Gastrocnemius medialis (tissue), 4 donors: Measurements from ENCODE around the gene STAC2. TPM values are rescaled to one million over a fixed set of nuclear protein-coding genes. Genes with fewer than 3 reads are reported as not detected.

Experiments
- ATAC-seq, 2 donors: fragments of 150-250 bp; one replicate each; pipeline ENCODE4 v1.9.1; 2016
- DNase-seq, 2 donors: peaks; one replicate each; pipeline ENCODE4 v3.0.0-alpha.2; 2019
- H3K27ac ChIP-seq, 4 donors: fragments of 200-600 bp; sonication (generic); 1 replicate in 1 of 4; 2 replicates in 3 of 4; pipeline ENCODE4 v1.5.1; 2016 to 2018; ENCODE audit warnings: mild to moderate bottlenecking in 2 of 4, moderate library complexity in 1 of 4
- H3K27me3 ChIP-seq, 3 donors: fragments of 200-600 bp; sonication (generic) in 2 of 3; 1 replicate in 1 of 3; 2 replicates in 2 of 3; pipeline versions ENCODE4 v1.5.1 to v1.6.0; 2016 to 2019; ENCODE audit warnings: mild to moderate bottlenecking in 1 of 3, moderate library complexity in 1 of 3
- H3K36me3 ChIP-seq, 2 donors: fragments of 200-600 bp; sonication (generic) in 1 of 2; one replicate each; pipeline ENCODE4 v1.5.1; 2017 to 2018
- H3K4me1 ChIP-seq, 2 donors: fragments of 200-600 bp; sonication (generic) in 1 of 2; one replicate each; pipeline ENCODE4 v1.5.1; 2016 to 2017; ENCODE audit warnings: mild to moderate bottlenecking in 2 of 2
- H3K4me3 ChIP-seq, 4 donors: fragments of 200-600 bp; sonication (generic) in 3 of 4; 1 replicate in 1 of 4; 2 replicates in 3 of 4; pipeline ENCODE4 v1.5.1; 2016 to 2019; ENCODE audit warnings: mild to moderate bottlenecking in 2 of 4
- H3K9me3 ChIP-seq, 3 donors: fragments of 200-600 bp; sonication (generic) in 2 of 3; 1 replicate in 1 of 3; 2 replicates in 2 of 3; pipeline ENCODE4 v1.5.1; 2016 to 2019
- CTCF ChIP-seq, 5 experiments: fragments of 450-650 bp in 3 of 5; fragments of 200-600 bp in 2 of 5; sonication (generic) in 2 of 5; IDR thresholded peaks in 4 of 5; conservative IDR thresholded peaks in 1 of 5; 1 replicate in 4 of 5; 2 replicates in 1 of 5; pipeline ENCODE4 v1.5.1; 2016 to 2019; ENCODE audit warnings: antibody characterized with exemption in 5 of 5, mild to moderate bottlenecking in 3 of 5, moderate library complexity in 3 of 5
- POLR2A ChIP-seq, 2 donors: fragments of 450-650 bp; IDR thresholded peaks; one replicate each; pipeline ENCODE4 v1.6.1; 2017; ENCODE audit warnings: antibody characterized with exemption in 2 of 2, mild to moderate bottlenecking in 2 of 2, moderate library complexity in 2 of 2
- in situ Hi-C, 4 donors: fragments of 200-750 bp; cut with MboI; loops; one replicate each; pipeline versions ENCODE4 v1.15.0 to v1.8.0; 2017; ENCODE audit warnings: low sequenced_read_pairs in 4 of 4
- intact Hi-C: fragments of 100-400 bp; cut with DNase I; formaldehyde crosslinking; loops from one replicate; pipeline ENCODE4 v1.15.1; 2023; ENCODE audit warnings: low total_unique reads
- total RNA-seq, 4 donors: library from RNA; depleted of rRNA; stranded (reverse); fragments of >200 nt; gene quantifications; one replicate each; pipeline versions ENCODE4 v1.1.0 to v1.2.3, GENCODE V29; 2016

STAC2 gene
- total RNA-seq, 4 donors from 2014 or later = not detected

GRCh38 chr17:39198186-39198566, 27.6 kb downstream of the STAC2 start:
- Histone ChIP-seq H3K4me1 (peaks cover 56% of the 10 kb centered on the region in 2 donors), H3K36me3 (peaks cover 0 to 22% of the 10 kb centered on the region in 2 donors), H3K27ac (peak overlapping the region; percentile 87 to 99 (median 94)), H3K4me3 (peak overlapping the region in 3 of 4 donors; percentile 81 to 95 (median 93)), H3K9me3 (no peaks in the 10 kb centered on the region), H3K27me3 (no peaks in the 10 kb centered on the region)
- ATAC-seq (no peak), DNase-seq (no peak)
- intact Hi-C loops (loop anchor here (10.0 kb wide), 2 partner anchors 467 to 1147 kb away; partner anchors contain the start of genes PNMT and TCAP), in situ Hi-C loops (no loop called here)
- TF ChIP-seq POLR2A (IDR thresholded peaks at IDR 0.05) (no peak), CTCF (IDR thresholded peaks at IDR 0.05 in 4 of 5, conservative IDR thresholded peaks at IDR 0.05 in 1 of 5) (no peak)

- Histone ChIP-seq H3K4me3 (peak within 1 kb of the TSS; percentile 62 to 95 (median 87)), H3K36me3 (peaks cover 0 to 16% of the 10 kb centered on the region in 2 donors), H3K9me3 (no peaks in the 10 kb centered on the region), H3K27me3 (no peaks in the 10 kb centered on the region), H3K4me1 (peaks cover 58 to 62% of the 10 kb centered on the region in 2 donors), H3K27ac (peak within 1 kb of the TSS; percentile 87 to 99 (median 94))
- DNase-seq (peak; percentile 60 to 61), ATAC-seq (no peak)
- peak; percentile 78 to 83 for TF ChIP-seq POLR2A (IDR thresholded peaks at IDR 0.05)
- no peak for TF ChIP-seq CTCF (IDR thresholded peaks at IDR 0.05 in 4 of 5, conservative IDR thresholded peaks at IDR 0.05 in 1 of 5)
- in situ Hi-C loops = no loop called here
- intact Hi-C loops = loop anchor here (10.0 kb wide), 2 partner anchors 467 to 1147 kb away; partner anchors contain the start of genes PNMT and TCAP
These were observed 28.2 kb downstream of the STAC2 start, which contains the start of gene CACNB1 for GRCh38 chr17:39197380-39198185. TSS of gene CACNB1 (minus strand) at chr17:39197669. CDS start at chr17:39197495, 174 bp downstream.

GRCh38 chr17:39196808-39197291, 28.9 kb downstream of the STAC2 start:
- peak overlapping the region; percentile 62 to 95 (median 87) for H3K4me3 ChIP-seq
- TF ChIP-seq POLR2A (IDR thresholded peaks at IDR 0.05) (no peak), CTCF (IDR thresholded peaks at IDR 0.05 in 4 of 5, conservative IDR thresholded peaks at IDR 0.05 in 1 of 5) (no peak)
- H3K36me3 ChIP-seq = peaks cover 0 to 9% of the 10 kb centered on the region in 2 donors
- in situ Hi-C loops = no loop called here
- peak; percentile 72 to 85 for DNase-seq
- intact Hi-C loops = loop anchor here (10.0 kb wide), 2 partner anchors 468 to 1148 kb away; partner anchors contain the start of genes PNMT and TCAP
- no peaks in the 10 kb centered on the region for H3K27me3 ChIP-seq
- peak overlapping the region; percentile 87 to 99 (median 94) for H3K27ac ChIP-seq
- ATAC-seq = peak; percentile 5 to 6
- peaks cover 61 to 67% of the 10 kb centered on the region in 2 donors for H3K4me1 ChIP-seq
- H3K9me3 ChIP-seq = no peaks in the 10 kb centered on the region

GRCh38 chr17:39196241-39196807, 29.4 kb downstream of the STAC2 start:
- ATAC-seq (peak; percentile 17 to 26), DNase-seq (peak; percentile 71 to 91)
- in situ Hi-C loops (no loop called here), intact Hi-C loops (loop anchor here (10.0 kb wide), 2 partner anchors 468 to 1148 kb away; partner anchors contain the start of genes PNMT and TCAP)
- peak overlapping the region; percentile 87 to 99 (median 94) for H3K27ac ChIP-seq
- H3K27me3 ChIP-seq = no peaks in the 10 kb centered on the region
- H3K4me3 ChIP-seq = peak overlapping the region; percentile 62 to 95 (median 87)
- H3K4me1 ChIP-seq = peaks cover 59 to 66% of the 10 kb centered on the region in 2 donors
- H3K9me3 ChIP-seq = no peaks in the 10 kb centered on the region
- TF ChIP-seq POLR2A (IDR thresholded peaks at IDR 0.05) (peak; percentile 71 to 75), CTCF (IDR thresholded peaks at IDR 0.05 in 4 of 5, conservative IDR thresholded peaks at IDR 0.05 in 1 of 5) (no peak)
- peaks cover 0 to 4% of the 10 kb centered on the region in 2 donors for H3K36me3 ChIP-seq
